HG03565 (cell line): ENCODE measurements around the gene RPRD2.
"Not testable (repeated sequence)": the region's sequence is repeated elsewhere in the genome, so short reads cannot be mapped to it uniquely, and the experiment has no call there.

ENCODE experiments used
- ATAC-seq: cut with Tn5 transposase; IDR thresholded peaks from one replicate; pipeline ENCODE4 v1.9.1; 2021; ENCODE audit warnings: mild to moderate bottlenecking, moderate library complexity; ENCODE audit not compliant: unreplicated experiment

The RPRD2 gene

DNA sequence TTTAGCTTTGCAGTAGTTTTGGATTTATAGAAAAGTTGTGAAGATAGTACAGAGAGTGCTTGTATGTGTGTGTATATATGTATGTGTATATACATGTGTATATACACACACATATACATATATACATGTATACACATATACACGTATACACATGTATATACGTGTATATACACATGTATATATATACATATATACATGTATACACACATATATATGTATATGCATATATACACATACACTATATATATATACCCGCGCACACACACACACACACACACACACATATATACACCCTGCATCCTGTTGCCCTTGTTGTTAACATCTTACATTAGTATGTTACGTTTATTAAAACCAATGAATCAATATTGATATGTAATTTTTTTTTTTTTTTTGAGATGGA is 24.3 kb downstream of the RPRD2 start:
- no peak for ATAC-seq

GRCh38 chr1:150389650-150390049 is 25.7 kb downstream of the RPRD2 start:
- no peak for ATAC-seq

- no peak for ATAC-seq
Measured at GRCh38 chr1:150392627-150393026, 28.7 kb downstream of the RPRD2 start.

DNA sequence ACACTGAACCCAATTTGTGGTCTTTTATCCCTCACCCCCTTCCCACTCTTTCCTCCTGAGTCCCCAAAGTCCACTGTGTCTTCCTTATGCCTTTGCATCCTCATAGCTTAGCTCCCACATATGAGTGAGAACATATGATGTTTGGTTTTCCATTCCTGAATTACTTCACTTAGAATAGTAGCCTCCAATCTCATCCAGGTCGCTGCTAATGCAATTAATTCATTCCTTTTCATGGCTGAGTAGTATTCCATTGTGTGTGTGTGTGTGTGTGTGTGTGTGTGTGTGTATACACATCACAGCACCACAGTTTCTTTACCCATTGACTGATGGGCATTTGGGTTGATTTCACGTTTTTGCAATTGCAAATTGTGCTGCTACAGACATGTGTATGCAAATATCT is 31.2 kb downstream of the RPRD2 start:
- not testable (repeated sequence) for ATAC-seq

DNA sequence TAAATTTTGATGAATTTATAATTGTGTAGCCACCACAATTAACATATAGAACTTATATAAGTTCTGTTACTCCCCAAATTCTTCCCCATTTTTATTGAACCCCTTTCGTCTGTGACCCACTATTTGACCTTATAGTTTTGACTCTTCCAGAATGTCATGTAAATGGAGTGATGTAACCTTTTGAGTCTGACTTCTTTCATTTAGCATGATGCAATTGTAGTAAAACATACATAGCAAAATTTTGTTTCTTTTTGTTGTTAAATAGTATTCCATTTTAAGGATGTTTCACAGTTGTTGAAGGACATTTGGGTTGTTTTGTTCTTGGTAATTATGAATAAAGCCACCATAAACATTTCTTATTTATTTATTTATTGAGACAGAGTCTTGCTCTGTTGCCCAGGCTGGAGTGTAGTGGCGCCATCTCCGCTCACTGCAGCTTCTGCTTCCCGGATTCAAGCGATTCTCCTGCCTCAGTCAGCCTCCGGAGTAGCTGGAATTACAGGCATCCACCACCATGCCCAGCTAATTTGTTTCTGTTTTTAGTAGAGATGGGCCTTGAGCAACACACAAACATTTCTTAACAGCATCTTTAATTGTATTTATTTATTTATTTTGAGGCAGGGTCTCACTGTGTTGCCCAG is 33.6 kb downstream of the RPRD2 start:
- ATAC-seq, result no peak

- ATAC-seq, result no peak
Measured at GRCh38 chr1:150404465-150404864, 40.5 kb downstream of the RPRD2 start.

- ATAC-seq, result no peak
Measured at GRCh38 chr1:150405660-150406059, 41.7 kb downstream of the RPRD2 start.

- ATAC-seq, result no peak
Measured at GRCh38 chr1:150406483-150406882, 42.5 kb downstream of the RPRD2 start.

DNA sequence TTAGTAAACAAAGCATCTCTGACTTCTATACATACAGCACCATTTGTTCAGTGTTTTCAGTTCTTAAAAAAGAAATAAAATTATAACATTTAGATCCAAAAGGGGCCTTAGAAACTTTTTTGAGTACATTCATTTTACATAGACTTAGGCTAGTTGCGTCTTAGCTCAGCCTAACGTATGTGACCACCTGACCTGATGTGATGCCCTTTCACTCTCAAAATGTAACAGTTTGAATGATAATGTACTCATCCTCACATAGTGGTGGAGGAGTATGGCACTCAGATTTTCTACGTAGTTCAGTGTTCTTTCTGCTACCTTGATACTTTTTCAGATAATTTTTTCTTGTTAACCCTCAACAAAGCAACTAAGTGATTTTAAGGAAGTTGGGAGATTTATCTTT is 43.4 kb downstream of the RPRD2 start:
- ATAC-seq, result no peak

GRCh38 chr1:150408800-150409199 is 44.9 kb downstream of the RPRD2 start:
- ATAC-seq, result no peak

- no peak for ATAC-seq
Measured at GRCh38 chr1:150409504-150410362, 45.8 kb downstream of the RPRD2 start.

DNA sequence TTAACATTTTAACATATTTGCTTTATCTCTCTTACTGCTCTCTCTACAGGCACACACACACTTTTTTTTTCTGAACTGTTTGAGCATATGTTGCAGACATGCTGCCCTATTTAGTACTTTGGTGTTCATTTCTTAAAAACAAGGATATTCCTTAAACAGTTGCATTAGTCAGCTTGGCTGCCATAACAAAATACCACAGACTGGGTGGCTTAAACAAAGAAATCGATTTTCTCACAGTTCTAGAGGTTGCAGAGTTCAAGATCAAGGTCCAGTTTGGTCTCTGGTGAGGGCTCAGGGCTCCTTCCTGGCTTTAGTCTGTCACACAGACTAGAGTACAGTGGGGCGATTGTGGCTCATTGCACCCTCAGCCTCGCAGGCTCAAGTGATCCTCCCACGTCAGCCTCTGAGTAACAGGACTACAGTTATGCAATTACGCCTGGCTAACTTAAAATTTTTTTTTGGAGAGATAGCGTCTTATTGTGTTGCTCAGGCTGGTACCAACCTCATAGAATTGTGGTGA is 46.7 kb downstream of the RPRD2 start:
- ATAC-seq, result no peak

GRCh38 chr1:150414592-150414991 is 50.6 kb downstream of the RPRD2 start:
- no peak for ATAC-seq

DNA sequence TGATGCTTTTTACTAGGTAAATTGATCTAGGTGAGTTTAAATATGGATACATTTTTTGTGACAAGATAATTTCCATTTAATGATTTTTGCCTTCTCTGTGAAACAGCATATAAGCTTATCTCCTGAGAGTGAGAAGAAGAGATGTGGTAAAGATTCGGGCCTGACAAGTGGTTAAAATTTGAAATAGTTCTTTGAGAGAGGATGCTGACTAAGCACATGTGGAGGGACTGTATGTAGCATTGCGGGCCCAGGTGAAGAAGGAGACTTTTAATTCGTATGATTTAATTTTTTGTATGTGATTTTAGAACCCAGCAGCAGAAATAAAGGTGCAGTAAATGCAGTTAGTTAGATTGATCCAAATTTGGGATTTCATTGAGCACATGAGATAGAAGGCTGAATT is 51.9 kb downstream of the RPRD2 start:
- ATAC-seq, result no peak

GRCh38 chr1:150420560-150421265 is 56.8 kb downstream of the RPRD2 start:
- ATAC-seq, result no peak

DNA sequence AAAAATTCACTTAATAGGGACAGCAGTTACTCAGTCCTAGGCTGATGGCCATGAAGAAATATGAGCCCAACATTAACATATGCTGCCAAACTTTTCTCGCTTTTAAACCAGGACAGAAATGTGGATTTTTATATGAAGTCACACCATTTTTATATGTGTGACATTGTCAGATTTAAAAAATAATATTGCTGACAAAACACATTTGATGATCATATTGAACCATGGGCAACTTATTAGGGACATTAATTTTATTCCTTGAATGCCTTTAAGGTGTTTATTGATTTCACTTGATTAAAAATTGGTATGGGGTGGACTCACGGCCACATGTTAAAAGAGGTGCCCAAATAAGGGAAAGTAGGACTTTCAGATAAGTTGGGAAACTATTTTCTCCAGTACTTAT is 58.6 kb downstream of the RPRD2 start:
- no peak for ATAC-seq

DNA sequence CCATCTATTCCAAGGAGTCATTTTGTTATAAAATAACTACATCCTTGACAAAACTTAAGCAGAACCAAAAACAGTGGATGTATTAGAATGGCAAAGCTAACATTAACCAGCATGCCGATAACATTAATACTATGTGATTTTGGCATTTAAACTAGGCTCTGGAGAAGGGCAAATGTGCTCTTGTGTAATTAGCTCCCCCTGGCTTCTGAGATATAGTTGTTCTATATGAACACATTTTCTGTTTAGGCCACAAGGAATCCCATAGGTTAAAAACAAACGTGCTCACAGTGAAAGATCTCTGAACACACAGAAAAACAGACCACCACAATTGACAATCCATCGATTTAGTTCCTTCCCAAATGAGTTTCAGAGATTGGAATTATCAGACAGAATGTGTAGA is 65.9 kb downstream of the RPRD2 start:
- no peak for ATAC-seq

DNA sequence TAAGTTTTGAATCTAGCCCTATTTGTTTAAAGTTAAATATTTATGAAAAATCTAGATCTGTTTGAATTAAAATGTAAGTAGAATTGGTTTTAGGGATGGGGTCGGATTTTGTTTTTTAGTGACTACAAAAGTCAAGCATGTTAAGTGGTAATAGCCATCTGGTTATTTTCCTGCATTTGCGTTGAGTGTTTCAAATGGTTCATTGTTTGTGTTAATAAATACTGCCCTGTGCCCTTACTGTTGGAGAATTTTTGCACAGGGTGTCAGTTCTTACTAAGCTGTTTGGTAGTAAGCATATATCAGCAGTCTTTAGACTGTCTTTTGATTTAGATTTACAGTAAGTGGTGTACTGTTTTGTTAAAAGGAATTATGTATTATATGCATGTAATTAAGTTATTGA is 77.2 kb downstream of the RPRD2 start:
- no peak for ATAC-seq

DNA sequence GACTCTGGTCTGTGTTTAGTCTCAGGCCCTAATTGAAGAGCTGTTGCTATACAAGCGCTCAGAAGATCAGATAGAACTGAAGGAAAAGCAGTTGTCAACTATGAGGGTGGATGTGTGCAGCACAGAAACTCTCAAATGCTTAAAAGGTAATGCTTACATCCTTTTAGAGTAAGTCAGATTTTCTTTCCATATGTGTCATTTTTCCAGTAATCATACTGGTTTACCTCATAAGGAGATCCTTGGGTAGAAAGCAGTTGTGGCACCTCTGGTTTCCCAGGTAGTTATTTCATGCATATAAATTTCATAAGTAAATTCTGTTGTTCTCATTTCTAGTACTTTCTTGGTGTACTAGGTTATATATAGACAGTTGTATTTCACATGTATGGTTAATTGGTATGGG is 80.3 kb downstream of the RPRD2 start:
- ATAC-seq, result no peak

DNA sequence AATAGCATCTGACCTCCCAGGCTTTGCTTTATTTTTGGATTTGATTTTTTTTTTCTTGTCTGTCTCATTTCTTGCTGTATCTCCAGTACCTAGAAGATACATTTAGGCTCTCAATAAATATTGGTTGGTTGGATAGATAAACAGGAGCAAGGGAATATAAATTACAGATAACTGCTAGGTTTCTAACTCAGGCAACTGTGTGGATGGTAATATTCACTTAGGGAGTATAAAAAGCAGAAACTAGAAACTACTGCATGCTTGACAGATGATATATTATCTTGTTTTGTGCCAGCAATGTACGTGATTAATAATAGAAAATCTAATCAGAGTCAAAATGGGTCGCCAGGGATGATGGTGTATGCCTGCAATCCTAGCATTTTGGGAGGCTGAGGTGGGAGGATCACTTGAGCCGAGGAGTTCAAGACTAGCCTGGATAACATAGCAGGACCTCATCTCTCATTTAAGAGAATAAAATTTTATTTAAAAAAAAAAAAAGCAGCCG is 92.2 kb downstream of the RPRD2 start:
- no peak for ATAC-seq

- ATAC-seq, result no peak
Measured at GRCh38 chr1:150464422-150464826, 100.5 kb downstream of the RPRD2 start.
